Stimulated activated CD4-positive, alpha-beta T cell treated with anti-CD3 and anti-CD28 coated beads, TNF-alpha, amount 100 ng/mL, for 48 hours (primary cell): Measurements from ENCODE around the gene TCTA.
"Not testable (repeated sequence)": the region's sequence is repeated elsewhere in the genome, so short reads cannot be mapped to it uniquely, and the experiment has no call there.

Experiments used
- DNase-seq, 3 donors: peaks; one replicate each; pipeline ENCODE4 v3.0.0-alpha.2; 2020; ENCODE audit warnings: low read depth in 3 of 3

TCTA gene, protein sequence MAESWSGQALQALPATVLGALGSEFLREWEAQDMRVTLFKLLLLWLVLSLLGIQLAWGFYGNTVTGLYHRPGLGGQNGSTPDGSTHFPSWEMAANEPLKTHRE

DNA sequence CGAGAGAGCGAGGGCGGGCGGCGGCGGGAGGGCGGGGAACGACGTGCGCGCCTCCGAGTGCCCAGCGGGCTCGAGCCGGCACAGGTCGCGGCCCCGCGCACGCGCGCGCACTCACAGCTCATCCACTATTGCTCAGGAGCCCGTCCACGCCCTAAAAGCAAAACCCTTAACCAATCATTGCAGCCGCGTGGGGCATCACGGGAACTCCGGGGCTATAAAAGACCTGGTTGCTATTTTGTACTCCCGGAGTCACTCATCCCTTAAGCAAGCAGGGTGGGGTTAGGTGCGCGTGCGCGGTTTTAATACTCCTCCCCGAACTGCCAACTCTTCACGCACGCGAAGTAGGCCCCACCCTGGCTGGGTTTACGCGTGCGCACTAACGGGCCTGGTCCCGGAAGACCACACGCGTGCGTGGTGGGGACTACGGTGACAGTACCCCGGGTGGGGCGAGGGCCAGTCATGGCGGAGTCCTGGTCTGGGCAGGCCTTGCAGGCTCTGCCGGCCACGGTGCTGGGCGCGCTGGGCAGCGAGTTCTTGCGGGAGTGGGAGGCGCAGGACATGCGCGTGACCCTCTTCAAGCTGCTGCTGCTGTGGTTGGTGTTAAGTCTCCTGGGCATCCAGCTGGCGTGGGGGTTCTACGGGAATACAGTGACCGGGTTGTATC lies at the start of gene TCTA, which contains the start of gene RHOA:
Gene TCTA (plus strand): TSS at position 456 of the 664 bp plus-strand sequence. CDS start 4 bp downstream, at position 460.
Gene RHOA (minus strand): TSS at position 9 of the 664 bp plus-strand sequence. CDS start 36,387 bp downstream, outside the sequence.
- DNase-seq, result peak; percentile 97 to 98 (median 97)

DNA sequence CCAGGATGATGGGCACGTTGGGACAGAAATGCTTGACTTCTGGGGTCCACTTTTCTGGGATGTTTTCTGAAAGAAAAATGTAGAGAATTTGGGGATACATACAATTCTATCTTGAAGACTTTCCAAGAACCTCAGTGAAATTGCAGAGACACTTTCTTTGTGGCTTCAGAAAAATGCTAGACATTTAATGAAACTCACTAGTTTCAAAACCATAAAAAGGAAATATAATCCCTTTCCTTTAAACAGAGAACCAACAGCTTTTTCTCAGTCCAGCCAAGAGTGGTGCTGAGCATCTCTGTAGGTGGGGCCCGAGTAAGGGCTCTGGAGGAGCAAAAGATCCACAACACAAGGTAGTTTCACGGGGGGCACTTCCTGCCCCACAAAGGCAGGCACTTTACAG lies 49.7 kb upstream of the TCTA start:
- no peak for DNase-seq

DNA sequence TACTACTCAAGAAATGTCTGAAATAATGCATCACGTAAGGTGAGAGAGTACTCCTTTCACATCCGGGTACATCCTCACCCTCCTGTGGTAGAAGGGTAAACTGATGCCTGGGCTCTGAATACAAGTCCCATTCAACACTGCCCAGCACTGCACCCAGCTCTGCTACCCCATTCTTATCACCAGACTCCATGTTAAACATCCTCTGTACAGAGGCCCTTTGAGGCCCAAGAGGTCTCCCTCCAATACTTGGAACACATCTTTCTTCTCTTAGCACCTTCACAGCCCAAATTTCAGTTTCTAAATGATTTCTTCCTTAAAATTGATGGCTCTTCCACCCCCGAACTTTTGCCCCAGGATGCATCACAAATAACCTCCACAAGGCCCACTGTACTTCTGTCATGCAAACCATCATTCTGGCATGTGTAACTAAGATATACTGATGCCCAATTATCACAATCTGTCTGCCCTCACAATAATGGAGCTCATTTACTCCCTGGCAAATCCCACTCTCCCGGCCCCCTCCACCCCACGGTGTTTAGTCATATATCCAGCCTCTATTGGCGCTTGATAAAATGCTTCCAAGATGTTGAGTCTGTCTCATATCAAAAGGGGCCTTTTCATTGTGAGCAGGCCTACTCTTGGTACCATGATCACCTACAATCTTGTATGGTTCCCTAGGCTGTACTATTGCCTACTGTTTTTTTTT lies 41.5 kb upstream of the TCTA start:
- DNase-seq, result no peak

DNA sequence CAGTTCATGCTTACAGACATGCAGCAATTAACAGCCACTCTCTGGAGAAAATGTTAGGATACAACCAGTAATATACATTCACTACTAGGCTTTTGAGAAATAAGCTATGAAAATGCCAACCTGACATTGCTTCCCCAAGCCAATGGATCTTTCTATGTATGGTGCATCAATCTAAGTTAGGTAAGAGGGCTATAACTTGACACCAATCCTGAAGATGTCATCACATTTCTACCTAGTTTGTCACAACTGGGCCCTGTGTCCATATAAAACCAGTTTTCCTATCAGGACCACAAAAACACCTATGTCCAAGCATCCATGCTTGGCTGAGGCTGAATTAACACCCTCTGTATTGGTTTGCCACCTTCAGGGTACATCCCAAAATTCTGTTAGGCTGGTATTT lies 40.3 kb upstream of the TCTA start:
- no peak for DNase-seq

DNA sequence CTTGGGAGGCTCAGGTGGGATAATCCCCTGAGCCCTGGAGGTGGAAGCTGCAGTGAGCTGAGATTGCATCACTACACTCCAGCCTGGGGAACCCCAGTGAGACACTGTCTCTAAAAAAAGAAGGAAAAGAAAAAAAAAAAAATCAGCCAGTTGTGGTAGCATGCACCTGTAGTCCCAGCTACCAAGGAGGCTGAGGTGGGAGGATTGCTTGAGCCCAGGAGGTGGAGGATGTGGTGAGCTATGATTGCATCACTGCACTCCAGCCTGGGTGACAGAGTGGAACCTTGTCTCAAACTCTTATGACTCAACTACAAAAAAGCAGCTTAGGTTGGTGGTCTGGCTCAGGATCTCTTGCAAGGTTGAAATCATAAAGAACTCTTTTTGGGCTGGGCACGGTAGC lies 34.7 kb upstream of the TCTA start:
- DNase-seq, result peak; percentile 25 to 48 (median 38)

DNA sequence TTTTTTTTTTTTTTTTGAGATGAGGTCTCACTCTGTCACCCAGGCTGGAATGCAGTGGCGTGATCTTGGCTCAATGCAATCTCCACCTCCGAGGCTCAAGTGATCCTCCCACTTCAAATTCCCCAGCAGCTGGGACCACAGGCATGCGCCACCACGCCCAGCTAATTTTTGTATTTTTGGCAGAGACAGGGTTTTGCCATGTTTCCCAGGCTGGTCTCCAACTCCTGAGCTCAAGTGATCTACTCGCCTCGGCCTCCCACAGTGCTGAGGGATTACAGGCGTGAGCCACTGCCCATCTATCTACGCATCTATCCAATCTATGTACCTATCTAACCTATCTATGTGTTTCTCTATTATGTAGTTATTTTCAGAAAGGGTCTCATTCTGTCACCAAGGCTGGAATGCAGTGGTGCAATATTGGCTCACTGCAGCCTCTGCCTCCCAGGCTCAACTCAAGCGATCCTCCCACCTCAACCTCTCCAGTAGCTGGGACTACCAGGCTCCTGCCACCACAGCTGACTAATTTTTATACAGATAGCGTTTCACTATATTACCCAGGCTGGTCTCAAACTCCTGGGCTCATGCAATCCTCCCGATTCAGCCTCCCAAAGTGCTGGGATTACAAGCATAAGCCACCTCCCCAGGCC lies 33.9 kb upstream of the TCTA start:
- no peak for DNase-seq

DNA sequence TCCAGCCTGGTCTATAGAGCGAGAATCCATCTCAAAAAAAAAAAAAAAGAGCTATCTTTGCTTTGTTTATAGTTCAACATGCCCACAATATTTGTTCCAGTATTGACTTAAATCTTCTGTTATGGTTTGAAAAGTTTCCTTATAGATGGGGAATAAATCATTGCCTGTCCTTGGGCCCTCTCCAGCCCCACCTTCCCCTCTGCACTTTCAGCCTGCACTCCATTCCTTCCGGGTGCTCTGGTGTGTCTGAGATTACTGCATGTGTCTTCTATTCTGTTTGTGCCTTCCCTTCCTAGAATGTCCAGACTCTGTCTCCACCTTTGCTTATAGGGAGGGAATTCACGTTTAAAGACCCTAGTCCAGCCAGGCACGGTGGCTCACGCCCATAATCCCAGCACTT lies 28.8 kb upstream of the TCTA start:
- no peak for DNase-seq

DNA sequence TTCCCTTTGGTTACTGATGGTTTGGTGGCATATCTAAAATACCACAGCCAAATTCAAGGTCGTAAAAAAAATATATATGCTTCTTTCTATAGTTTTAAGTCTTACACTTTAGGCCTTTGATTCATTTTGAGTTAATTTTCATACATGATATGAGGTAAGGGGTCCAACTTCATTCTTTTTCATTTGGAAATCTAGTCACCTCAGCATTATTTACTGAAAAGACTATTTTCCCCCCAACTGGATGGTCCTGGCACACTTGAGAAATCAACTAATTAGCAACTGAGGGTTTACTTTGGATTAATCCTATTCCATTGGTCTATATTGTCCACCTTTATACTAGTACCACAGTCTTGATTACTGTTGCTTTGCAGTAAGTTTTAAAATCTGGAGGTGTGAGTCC lies 26.6 kb upstream of the TCTA start:
- no peak for DNase-seq

DNA sequence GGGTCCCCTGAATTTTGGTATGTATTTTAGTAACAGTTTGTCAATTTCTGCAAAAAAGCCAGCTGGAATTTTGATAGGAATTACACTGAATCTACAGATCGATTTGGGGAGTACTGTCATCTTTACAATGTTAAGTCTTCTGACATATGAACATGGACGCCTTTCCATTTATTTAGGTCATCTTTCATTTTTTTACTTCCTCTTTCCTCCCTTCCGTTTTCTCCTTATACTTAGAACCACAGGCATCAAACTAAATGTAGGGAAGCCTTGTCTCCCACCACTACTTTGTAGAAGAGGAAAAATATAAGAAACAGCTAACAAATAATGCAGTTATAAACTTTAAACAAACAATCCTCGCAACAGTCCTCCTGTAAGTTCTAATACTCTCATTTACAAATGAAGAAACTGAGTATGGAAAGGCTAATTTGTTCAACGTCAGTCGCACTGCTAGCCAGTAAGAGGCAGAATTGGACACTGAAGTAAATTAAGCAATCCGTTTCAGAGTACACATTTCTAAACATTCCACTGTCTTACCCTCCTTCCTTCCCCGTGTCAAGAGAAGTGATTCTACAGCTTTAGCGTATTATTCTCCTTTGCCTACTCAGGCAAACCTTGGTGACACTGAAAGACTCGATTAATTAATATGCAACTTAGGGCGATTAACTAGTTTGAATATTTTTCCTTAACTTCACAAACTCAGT lies 26.0 kb upstream of the TCTA start:
- no peak for DNase-seq

DNA sequence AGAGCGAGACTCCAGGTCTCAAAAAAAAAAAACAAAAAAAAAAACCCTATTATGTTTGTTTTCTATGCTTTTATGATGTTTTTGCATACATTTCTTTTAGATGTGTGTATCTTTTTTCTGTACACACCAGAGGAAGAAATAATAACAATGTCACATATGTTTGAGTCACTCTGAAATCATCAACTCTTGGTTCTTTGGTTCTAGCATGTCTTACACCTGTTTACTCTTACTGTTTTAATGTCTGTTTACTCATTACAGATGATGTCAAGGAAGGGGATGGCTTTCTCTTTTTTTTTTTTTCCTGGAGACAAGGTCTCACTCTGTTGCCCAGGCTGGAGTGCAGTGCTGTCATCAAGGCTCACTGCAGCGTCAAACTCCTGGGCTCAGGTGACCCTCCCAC lies 24.5 kb upstream of the TCTA start:
- no peak for DNase-seq

DNA sequence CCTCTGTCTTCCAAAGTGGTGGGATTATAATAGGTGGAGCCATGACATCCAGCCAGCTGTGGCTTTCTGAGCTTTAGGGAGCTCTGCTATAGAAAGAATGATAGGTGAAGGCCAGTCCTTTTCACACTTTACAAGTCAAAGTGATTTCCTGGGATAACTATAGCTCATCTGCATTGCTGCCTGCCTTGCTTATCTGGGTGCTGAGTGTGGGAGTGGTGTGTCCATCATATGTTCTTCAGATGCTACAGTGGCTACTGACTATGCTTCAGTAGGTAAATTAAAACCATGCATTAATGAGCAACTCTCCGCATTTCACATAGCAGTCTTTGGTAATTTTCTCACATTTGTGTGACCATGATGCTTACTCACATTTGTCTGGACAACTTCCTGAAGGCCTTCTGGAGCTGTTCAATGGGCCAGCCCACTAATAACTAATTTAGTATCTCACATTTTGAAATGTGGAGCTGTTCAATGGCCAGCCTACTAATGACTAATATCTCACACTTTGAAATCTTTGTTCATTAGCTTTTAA lies 23.9 kb upstream of the TCTA start:
- DNase-seq, result no peak

DNA sequence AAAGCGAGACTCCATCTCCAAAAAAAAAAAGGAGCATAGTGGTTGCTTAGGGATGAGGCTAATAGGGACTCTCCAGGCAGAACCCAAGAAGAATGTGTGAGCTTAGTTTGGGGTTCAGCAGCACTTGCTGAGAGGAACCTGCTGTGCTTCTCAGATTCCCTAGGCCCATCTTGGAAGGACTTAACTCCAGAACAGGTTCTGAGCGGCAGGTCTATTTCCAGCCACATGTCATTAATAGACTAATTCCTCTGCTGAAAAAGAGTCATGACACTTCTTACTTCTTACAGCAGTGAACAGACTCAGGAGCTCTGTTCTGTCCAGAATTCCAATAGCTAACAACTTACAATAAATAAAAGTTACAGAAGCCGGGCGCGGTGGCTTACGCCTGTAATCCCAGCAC lies 22.9 kb upstream of the TCTA start:
- no peak for DNase-seq

DNA sequence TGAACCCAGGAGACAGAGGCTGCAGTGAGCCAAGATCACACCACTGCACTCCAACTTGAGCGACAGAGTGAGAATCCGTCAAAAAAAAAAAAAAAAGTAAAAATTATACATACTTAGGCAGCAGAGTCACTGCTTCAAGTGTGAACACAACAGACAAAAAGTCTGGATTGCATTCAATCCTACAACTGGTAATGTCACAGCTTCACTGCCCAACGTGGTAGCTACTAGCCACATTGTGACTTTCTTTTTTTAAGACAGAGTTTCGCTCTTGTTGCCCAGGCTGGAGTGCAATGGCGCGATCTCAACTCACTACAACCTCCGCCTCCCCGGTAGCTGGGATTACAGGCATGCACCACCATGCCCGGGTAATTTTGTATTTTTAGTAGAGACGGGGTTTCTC lies 20.9 kb upstream of the TCTA start:
- DNase-seq, result not testable (repeated sequence)

DNA sequence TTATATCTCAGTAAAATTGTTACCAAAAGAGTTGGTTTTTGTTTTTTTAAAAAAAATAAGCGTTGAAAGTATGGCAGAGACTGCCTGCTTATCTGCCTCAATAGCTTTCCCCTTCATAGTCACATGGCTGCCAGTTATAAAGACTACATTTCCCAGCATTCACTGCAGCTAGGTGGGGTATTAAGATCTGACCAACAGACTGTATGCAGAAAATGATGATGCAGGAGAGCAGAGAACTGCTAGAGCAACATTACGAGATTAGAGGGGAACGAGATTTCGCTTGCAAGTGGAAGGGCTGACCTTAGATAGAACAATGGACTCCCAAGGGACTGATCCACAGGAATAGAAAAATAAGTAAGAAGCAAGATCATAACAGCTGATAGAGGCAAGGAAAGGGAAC lies 14.8 kb upstream of the TCTA start:
- no peak for DNase-seq

DNA sequence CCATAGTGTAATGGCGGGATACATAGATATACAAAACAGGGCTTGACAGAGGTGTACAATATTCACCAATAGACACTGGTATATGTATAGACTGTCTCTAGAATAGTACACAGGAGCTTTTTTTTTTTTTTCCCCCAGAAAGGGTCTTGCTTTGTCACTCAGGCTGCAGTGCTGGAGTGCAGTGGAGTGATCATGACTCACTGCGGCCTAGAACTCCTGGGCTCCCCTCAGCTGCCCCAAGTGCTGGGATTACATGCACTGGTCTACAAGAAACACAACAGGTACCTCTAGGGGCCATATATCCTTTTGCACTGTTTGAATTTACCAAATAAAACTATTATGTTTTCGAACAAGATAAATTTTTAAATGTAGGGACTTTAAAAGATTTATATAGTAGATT lies 12.8 kb upstream of the TCTA start:
- DNase-seq, result no peak

DNA sequence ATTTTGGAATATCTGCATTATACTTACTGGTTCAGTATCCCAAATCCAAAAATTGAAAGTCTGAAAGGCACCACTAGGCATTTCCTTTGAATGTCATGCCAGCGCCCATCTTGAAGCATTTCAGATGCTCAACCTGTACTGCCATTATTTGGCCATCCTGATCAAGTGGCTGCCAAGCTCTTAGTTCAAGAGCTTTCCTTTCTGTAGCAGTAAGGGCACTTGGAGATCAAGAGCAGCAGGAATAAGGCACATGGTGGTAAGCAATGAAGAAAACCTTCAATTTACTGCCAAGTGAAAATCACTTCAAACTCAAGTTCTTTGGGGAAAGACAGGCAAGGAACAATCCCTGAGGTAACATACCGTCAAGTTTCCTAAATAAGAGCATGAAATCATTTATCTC lies 10.5 kb upstream of the TCTA start:
- no peak for DNase-seq

DNA sequence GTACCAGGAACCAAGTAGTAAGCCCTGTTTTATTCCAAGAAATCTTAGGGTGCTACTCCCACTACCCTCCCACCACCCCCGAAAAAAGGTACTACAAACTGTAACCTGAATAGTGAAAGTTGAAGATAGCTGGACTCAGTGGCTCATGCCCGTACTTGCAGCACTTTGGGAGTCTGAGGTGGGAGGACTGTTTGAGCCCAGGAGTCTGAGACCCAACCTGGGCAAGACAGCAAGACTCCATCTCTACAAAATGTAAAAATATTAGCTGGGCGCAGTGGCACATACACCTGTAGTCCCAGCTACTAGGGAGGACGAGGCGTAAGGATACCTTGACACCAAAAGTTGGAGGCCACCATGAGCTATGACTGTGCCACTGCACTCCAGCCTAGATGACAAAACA lies 8.3 kb upstream of the TCTA start:
- DNase-seq, result no peak

DNA sequence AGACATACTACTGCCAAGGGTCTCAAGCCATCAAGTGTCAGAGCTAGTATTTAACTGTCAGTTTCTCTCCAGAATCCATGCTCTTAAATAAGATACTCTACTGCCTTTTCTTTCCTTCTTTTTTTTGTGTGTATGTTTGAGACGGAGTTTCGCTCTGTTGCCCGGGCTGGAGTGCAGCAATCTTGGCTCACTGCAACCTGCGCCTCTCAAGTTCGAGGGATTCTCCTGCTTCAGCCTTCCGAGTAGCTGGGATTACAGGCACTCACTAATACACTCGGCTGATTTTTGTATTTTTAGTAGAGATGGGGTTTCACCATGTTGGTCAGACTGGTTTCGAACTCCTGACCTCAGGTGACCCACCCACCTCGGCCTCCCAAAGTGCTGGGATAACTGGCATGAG lies 6.7 kb upstream of the TCTA start:
- DNase-seq, result not testable (repeated sequence)

DNA sequence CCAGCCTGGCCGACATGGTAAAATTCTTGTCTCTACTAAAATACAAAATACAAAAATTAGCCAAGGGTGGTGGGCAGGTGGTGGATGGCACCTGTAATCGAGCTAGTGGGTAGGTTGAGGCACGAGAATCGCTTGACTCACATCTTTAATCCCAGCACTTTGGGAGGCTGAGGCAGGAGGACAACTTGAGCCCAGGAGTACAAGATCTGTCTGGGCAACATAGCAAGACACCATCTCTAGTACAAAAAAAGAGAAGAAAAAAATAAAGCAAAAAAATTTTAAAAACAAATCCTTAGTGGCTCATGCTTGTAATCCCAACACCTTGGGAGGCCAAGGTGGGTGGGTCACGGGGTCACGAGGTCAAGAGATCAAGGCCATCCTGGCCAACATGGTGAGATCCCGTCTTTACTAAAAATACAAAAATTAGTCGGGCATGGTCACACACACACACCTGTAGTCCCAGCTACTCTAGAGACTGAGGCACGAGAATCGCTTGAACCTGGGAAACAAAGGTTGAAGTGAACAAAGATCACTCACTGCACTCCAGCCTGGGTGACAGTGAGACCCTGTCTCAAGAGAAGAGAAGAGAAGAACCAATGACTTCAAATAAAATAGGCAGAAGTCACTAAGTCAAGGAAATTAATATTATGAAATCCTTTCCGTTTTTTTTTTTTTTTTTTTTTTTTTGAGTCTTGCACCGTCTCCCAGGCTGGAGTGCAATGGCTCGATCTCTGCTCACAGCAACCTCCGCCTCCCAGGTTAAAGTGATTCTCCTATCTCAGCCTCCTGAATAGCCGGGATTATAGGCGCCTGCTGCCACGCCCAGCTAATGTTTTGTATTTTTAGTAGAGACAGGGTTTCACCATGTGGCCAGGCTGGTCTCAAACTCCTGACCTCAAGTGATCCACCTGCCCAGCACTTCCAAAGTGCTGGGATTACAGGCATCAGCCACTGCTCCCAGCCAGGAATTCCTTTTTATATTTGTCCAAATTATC lies 5.4 kb upstream of the TCTA start:
- no peak for DNase-seq

DNA sequence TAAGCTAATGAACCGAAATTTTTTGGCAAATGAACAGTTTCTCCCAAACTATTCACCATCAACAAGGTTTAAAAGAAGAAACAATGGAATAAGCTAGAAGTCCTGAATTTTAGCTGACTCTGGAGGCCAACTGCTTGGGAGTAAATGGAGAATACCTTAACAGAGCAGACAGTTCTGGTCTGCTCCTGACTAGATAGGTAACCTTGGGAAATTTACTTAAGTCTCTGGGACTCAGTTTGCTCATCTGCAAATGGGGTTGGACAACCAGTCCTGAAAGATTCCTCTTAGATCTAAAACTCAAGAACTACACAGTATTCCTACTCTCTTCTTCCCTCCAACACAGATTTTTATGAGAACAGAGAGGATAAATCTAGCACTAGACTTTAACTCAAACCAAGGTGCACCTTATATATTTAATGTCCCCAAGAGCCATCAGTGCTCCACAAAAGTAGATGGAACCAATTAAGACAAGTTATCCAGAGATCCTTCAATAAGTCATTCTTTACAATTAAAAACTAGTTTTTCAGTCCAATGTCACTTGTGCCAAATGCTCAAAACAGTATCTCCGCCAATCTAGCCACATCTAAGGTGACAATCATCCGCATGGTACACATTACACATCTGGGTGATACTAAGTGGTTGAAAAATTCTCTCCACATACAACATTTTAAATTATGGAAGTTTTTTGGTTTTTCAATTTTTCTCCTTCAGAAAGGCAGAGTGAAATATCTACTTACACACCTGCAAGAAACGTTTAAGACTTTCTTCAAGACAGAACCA lies 2.0 kb upstream of the TCTA start:
- DNase-seq, result no peak
